ENCODE results near the gene NHLRC2.

The NHLRC2 gene

GRCh38 chr10:113865901-113866300 is 11.4 kb downstream of the NHLRC2 start:
- no peak for DNase-seq (ENCODE audit: low read depth in 2 of 2)

- no peak for DNase-seq (ENCODE audit: low read depth in 2 of 2)
These were observed 12.3 kb downstream of the NHLRC2 start for GRCh38 chr10:113866551-113867394.

GRCh38 chr10:113867904-113868303 is 13.4 kb downstream of the NHLRC2 start:
- no peak for DNase-seq (ENCODE audit: low read depth in 2 of 2)

- DNase-seq (ENCODE audit: low read depth in 2 of 2) = no peak
These were observed 15.3 kb downstream of the NHLRC2 start for GRCh38 chr10:113869789-113870188.

- DNase-seq (ENCODE audit: low read depth in 2 of 2) = no peak
These were observed 17.9 kb downstream of the NHLRC2 start for GRCh38 chr10:113872139-113873030.

GRCh38 chr10:113875212-113875611 is 20.8 kb downstream of the NHLRC2 start:
- DNase-seq (ENCODE audit: low read depth in 2 of 2) = no peak

- no peak for DNase-seq (ENCODE audit: low read depth in 2 of 2)
These were observed 22.0 kb downstream of the NHLRC2 start for GRCh38 chr10:113876461-113876860.

- DNase-seq (ENCODE audit: low read depth in 2 of 2) = no peak
These were observed 25.2 kb downstream of the NHLRC2 start for GRCh38 chr10:113879691-113880090.

GRCh38 chr10:113880236-113880635 is 25.8 kb downstream of the NHLRC2 start:
- peak in 1 of 2 experiments; percentile 9 for DNase-seq (ENCODE audit: low read depth in 2 of 2)

GRCh38 chr10:113882240-113882639 is 27.8 kb downstream of the NHLRC2 start:
- no peak for DNase-seq (ENCODE audit: low read depth in 2 of 2)

- DNase-seq (ENCODE audit: low read depth in 2 of 2) = no peak
These were observed 35.5 kb downstream of the NHLRC2 start for GRCh38 chr10:113889911-113890310.

GRCh38 chr10:113890769-113891168 is 36.3 kb downstream of the NHLRC2 start:
- DNase-seq (ENCODE audit: low read depth in 2 of 2) = no peak

- DNase-seq (ENCODE audit: low read depth in 2 of 2) = no peak
These were observed 37.0 kb downstream of the NHLRC2 start for GRCh38 chr10:113891476-113891875.

GRCh38 chr10:113893570-113893969 is 39.1 kb downstream of the NHLRC2 start:
- DNase-seq (ENCODE audit: low read depth in 2 of 2) = no peak

GRCh38 chr10:113894581-113894980 is 40.1 kb downstream of the NHLRC2 start:
- DNase-seq (ENCODE audit: low read depth in 2 of 2) = no peak

GRCh38 chr10:113895018-113895417 is 40.6 kb downstream of the NHLRC2 start:
- DNase-seq (ENCODE audit: low read depth in 2 of 2) = peak; percentile 2 to 11

- DNase-seq (ENCODE audit: low read depth in 2 of 2) = no peak
These were observed 43.5 kb downstream of the NHLRC2 start for GRCh38 chr10:113897693-113898618.

GRCh38 chr10:113899952-113900598 is 45.6 kb downstream of the NHLRC2 start:
- no peak for DNase-seq (ENCODE audit: low read depth in 2 of 2)

GRCh38 chr10:113905756-113906155 is 51.3 kb downstream of the NHLRC2 start:
- DNase-seq (ENCODE audit: low read depth in 2 of 2) = no peak

- DNase-seq (ENCODE audit: low read depth in 2 of 2) = peak; percentile 14 to 20
These were observed 52.7 kb downstream of the NHLRC2 start for GRCh38 chr10:113907166-113907565.

GRCh38 chr10:113908236-113908635 is 53.8 kb downstream of the NHLRC2 start:
- DNase-seq (ENCODE audit: low read depth in 2 of 2) = no peak

All from fibroblast of skin of left biceps (primary cell).